Neuronal stem cell (in vitro differentiated cells): ENCODE results near the gene ZBTB40.

Source experiments
- DNase-seq: peaks from one replicate; pipeline ENCODE4 v3.0.0-alpha.2; 2013; ENCODE audit warnings: low spot score
- H2AFZ ChIP-seq: one replicate; pipeline ENCODE4 v1.6.1; 2013; ENCODE audit warnings: mild to moderate bottlenecking, low read length, inconsistent platforms
- H2AK5ac ChIP-seq: 2 replicates; pipeline ENCODE4 v1.6.1; 2013; ENCODE audit warnings: low read depth, mild to moderate bottlenecking, inconsistent platforms, low read length, moderate library complexity, mixed read lengths
- H2BK120ac ChIP-seq: 2 replicates; pipeline ENCODE4 v1.6.1; 2013; ENCODE audit warnings: low read depth, mild to moderate bottlenecking, inconsistent platforms, low read length, moderate library complexity, mixed read lengths
- H2BK12ac ChIP-seq: one replicate; pipeline ENCODE4 v1.6.1; 2013; ENCODE audit warnings: low read length, inconsistent platforms
- H2BK15ac ChIP-seq: 2 replicates; pipeline ENCODE4 v1.6.1; 2013; ENCODE audit warnings: mild to moderate bottlenecking, low read length, inconsistent platforms, mixed read lengths
- H2BK5ac ChIP-seq: one replicate; pipeline ENCODE4 v1.6.1; 2013; ENCODE audit warnings: inconsistent platforms, mild to moderate bottlenecking, low read length, moderate library complexity
- H3K14ac ChIP-seq: one replicate; pipeline ENCODE4 v1.6.1; 2013; ENCODE audit warnings: low read length, inconsistent platforms
- H3K18ac ChIP-seq: 2 replicates; pipeline ENCODE4 v1.6.1; 2013; ENCODE audit warnings: low read length, inconsistent platforms
- H3K23ac ChIP-seq: 2 replicates; pipeline ENCODE4 v1.6.1; 2013; ENCODE audit warnings: low read depth, mild to moderate bottlenecking, mixed read lengths, low read length, inconsistent platforms; ENCODE audit not compliant: poor library complexity
- H3K27ac ChIP-seq: replicated peaks from 3 replicates; pipeline ENCODE4 v1.5.1; 2013; ENCODE audit warnings: low read length, inconsistent platforms
- H3K27me3 ChIP-seq, 3 experiments: 2 replicates each; pipeline ENCODE4 v1.6.1; 2013; ENCODE audit warnings: low read length in 3 of 3, mild to moderate bottlenecking in 2 of 3, inconsistent platforms in 1 of 3, low read depth in 1 of 3, mixed read lengths in 1 of 3, moderate library complexity in 1 of 3; ENCODE audit not compliant: control insufficient read depth in 3 of 3, insufficient read depth in 3 of 3
- H3K36me3 ChIP-seq, 2 donors: replicated peaks in 1 of 2; 2 replicates each; pipeline ENCODE4 v1.6.1; 2013; ENCODE audit warnings: low read length in 2 of 2; ENCODE audit not compliant: control insufficient read depth in 2 of 2, insufficient read depth in 2 of 2
- H3K4ac ChIP-seq: 2 replicates; pipeline ENCODE4 v1.6.1; 2013; ENCODE audit warnings: inconsistent platforms, mild to moderate bottlenecking, low read length, moderate library complexity
- H3K4me1 ChIP-seq, 2 donors: 1 replicate in 1 of 2; 2 replicates in 1 of 2; pipeline ENCODE4 v1.6.1; 2013; ENCODE audit warnings: low read length in 2 of 2, low read depth in 1 of 2; ENCODE audit not compliant: control insufficient read depth in 2 of 2, insufficient read depth in 1 of 2
- H3K4me2 ChIP-seq: one replicate; pipeline ENCODE4 v1.6.1; 2013; ENCODE audit warnings: mild to moderate bottlenecking, low read length, inconsistent platforms; ENCODE audit not compliant: insufficient read depth, poor library complexity, severe bottlenecking
- H3K4me3 ChIP-seq, 2 donors: 2 replicates each; pipeline ENCODE4 v1.5.1; 2013; ENCODE audit warnings: low read length in 2 of 2, mild to moderate bottlenecking in 2 of 2, inconsistent platforms in 1 of 2, moderate library complexity in 1 of 2
- H3K79me1 ChIP-seq: one replicate; pipeline ENCODE4 v1.6.1; 2013; ENCODE audit warnings: low read depth, mild to moderate bottlenecking, inconsistent platforms, low read length, moderate library complexity
- H3K9ac ChIP-seq: one replicate; pipeline ENCODE4 v1.6.1; 2013; ENCODE audit warnings: mild to moderate bottlenecking, low read depth, low read length, inconsistent platforms; ENCODE audit not compliant: poor library complexity
- H3K9me3 ChIP-seq, 2 donors: replicated peaks in 1 of 2; 2 replicates each; pipeline versions ENCODE3 to v1.6.1; 2013; ENCODE audit warnings: low read length in 2 of 2, mild to moderate bottlenecking in 2 of 2, inconsistent platforms in 1 of 2, low read depth in 1 of 2, mixed read lengths in 1 of 2, moderate library complexity in 1 of 2; ENCODE audit not compliant: control insufficient read depth in 2 of 2, insufficient read depth in 1 of 2
- H4K8ac ChIP-seq: one replicate; pipeline ENCODE4 v1.6.1; 2013; ENCODE audit warnings: low read depth, mild to moderate bottlenecking, inconsistent platforms, low read length, moderate library complexity
- H4K91ac ChIP-seq: one replicate; pipeline ENCODE4 v1.6.1; 2013; ENCODE audit warnings: low read length, low read depth, mild to moderate bottlenecking, inconsistent platforms; ENCODE audit not compliant: poor library complexity
- WGBS, 2 donors: extraction: QIAGEN DNeasy Blood & Tissue Kit; methylation state at CpG; one replicate each; pipeline ENCODE4 v1.1.7; 2013; ENCODE audit warnings: missing lambda C conversion rate in 2 of 2, mixed read lengths in 1 of 2; ENCODE audit not compliant: insufficient read length in 2 of 2, insufficient replicate concordance in 1 of 2; ENCODE audit errors: extremely low coverage in 2 of 2; 5-methylcytosine and 5-hydroxymethylcytosine counted together

ZBTB40 gene

GRCh38 chr1:22539510-22540118 is 88.0 kb downstream of the ZBTB40 start:
- Histone ChIP-seq H2BK5ac (no peak overlapping the region), H2AFZ (no peak overlapping the region), H4K91ac (no peak overlapping the region), H3K14ac (no peak overlapping the region), H3K4me3 (no peak overlapping the region), H3K4me1 (no peaks in the 10 kb centered on the region), H2BK12ac (no peak overlapping the region), H3K4me2 (no peak overlapping the region), H4K8ac (no peak overlapping the region), H2BK15ac (no peak overlapping the region), H3K23ac (no peak overlapping the region), H3K9me3 (peaks cover 0 to 1% of the 10 kb centered on the region in 2 donors), H3K4ac (no peak overlapping the region), H3K18ac (no peak overlapping the region), H3K27me3 (peaks cover 0 to 10% (median 0%) of the 10 kb centered on the region in 3 experiments), H2AK5ac (no peak overlapping the region), H3K79me1 (no peaks in the 10 kb centered on the region), H3K9ac (no peak overlapping the region), H2BK120ac (no peak overlapping the region), H3K27ac (no peak overlapping the region), H3K36me3 (no peaks in the 10 kb centered on the region)
- DNase-seq, result no peak
- WGBS, 2 donors, result no CpG with 5 or more reads among the region's 16 CpGs

GRCh38 chr1:22540337-22540736 is 88.7 kb downstream of the ZBTB40 start:
- no peaks in the 10 kb centered on the region for H3K36me3 ChIP-seq
- H3K27ac ChIP-seq, result no peak overlapping the region
- H3K14ac ChIP-seq, result no peak overlapping the region
- no peak overlapping the region for H3K9ac ChIP-seq
- H2BK15ac ChIP-seq, result no peak overlapping the region
- H3K79me1 ChIP-seq, result no peaks in the 10 kb centered on the region
- H2AK5ac ChIP-seq, result no peak overlapping the region
- H4K8ac ChIP-seq, result no peak overlapping the region
- no peak for DNase-seq
- no peak overlapping the region for H2BK12ac ChIP-seq
- peaks cover 0 to 17% (median 0%) of the 10 kb centered on the region in 3 experiments for H3K27me3 ChIP-seq
- WGBS, 2 donors, result no CpG with 5 or more reads among the region's 5 CpGs
- H3K4me1 ChIP-seq, result no peaks in the 10 kb centered on the region
- no peak overlapping the region for H3K23ac ChIP-seq
- peaks cover 0 to 1% of the 10 kb centered on the region in 2 donors for H3K9me3 ChIP-seq
- peak overlapping the region in 1 of 2 donors; percentile 59 for H3K4me3 ChIP-seq
- H2AFZ ChIP-seq, result no peak overlapping the region
- H3K4me2 ChIP-seq, result no peak overlapping the region
- H3K18ac ChIP-seq, result peak overlapping the region; percentile 19
- H4K91ac ChIP-seq, result no peak overlapping the region
- H2BK5ac ChIP-seq, result no peak overlapping the region
- H3K4ac ChIP-seq, result no peak overlapping the region
- H2BK120ac ChIP-seq, result peak overlapping the region; percentile 75

DNA sequence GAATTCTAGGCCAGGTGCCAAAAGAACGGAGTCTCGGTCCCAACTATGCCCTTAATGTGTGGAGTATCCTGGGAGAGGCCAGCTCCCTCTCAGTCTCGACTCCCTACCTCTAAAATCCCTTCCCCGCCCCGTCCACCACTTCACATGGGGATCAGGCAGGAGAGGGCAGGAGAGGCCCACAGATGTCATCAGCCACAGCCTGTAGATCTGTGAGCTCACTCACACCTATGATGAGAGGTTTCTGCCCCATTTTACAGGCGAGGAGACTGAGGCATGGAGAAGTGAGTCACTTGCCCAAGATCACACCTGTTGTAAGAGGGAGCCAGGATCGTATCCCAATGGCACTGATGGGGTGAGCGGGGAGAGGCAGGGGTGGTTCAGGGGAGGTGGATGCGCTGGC is 91.2 kb downstream of the ZBTB40 start:
- no peak overlapping the region for H2BK12ac ChIP-seq
- no peak overlapping the region for H3K14ac ChIP-seq
- no peak overlapping the region for H2BK15ac ChIP-seq
- H4K8ac ChIP-seq, result no peak overlapping the region
- no peaks in the 10 kb centered on the region for H3K4me1 ChIP-seq
- no peaks in the 10 kb centered on the region for H3K36me3 ChIP-seq
- H3K18ac ChIP-seq, result no peak overlapping the region
- no peak overlapping the region for H2AK5ac ChIP-seq
- H3K27ac ChIP-seq, result no peak overlapping the region
- no peak overlapping the region for H3K4ac ChIP-seq
- H3K9me3 ChIP-seq, result peaks cover 0 to 1% of the 10 kb centered on the region in 2 donors
- no peaks in the 10 kb centered on the region for H3K79me1 ChIP-seq
- H3K9ac ChIP-seq, result no peak overlapping the region
- peaks cover 0 to 43% (median 9%) of the 10 kb centered on the region in 3 experiments for H3K27me3 ChIP-seq
- no peak overlapping the region for H2AFZ ChIP-seq
- WGBS, 2 donors, result no CpG with 5 or more reads among the region's 9 CpGs
- H3K4me2 ChIP-seq, result no peak overlapping the region
- no peak overlapping the region for H4K91ac ChIP-seq
- H2BK5ac ChIP-seq, result no peak overlapping the region
- H2BK120ac ChIP-seq, result no peak overlapping the region
- DNase-seq, result no peak
- no peak overlapping the region for H3K4me3 ChIP-seq
- H3K23ac ChIP-seq, result no peak overlapping the region

GRCh38 chr1:22543679-22544078 is 92.0 kb downstream of the ZBTB40 start:
- no peaks in the 10 kb centered on the region for H3K36me3 ChIP-seq
- H3K9me3 ChIP-seq, result peaks cover 0 to 1% of the 10 kb centered on the region in 2 donors
- H3K4me2 ChIP-seq, result no peak overlapping the region
- H3K79me1 ChIP-seq, result no peaks in the 10 kb centered on the region
- H3K4me3 ChIP-seq, result peak overlapping the region in 1 of 2 donors; percentile 30
- no peak overlapping the region for H4K8ac ChIP-seq
- peak overlapping the region; percentile 34 for H3K23ac ChIP-seq
- no peak overlapping the region for H3K4ac ChIP-seq
- no peak overlapping the region for H2BK12ac ChIP-seq
- H2BK120ac ChIP-seq, result no peak overlapping the region
- peak overlapping the region; percentile 83 for H2AK5ac ChIP-seq
- peaks cover 0 to 4% of the 10 kb centered on the region in 2 donors for H3K4me1 ChIP-seq
- H3K27ac ChIP-seq, result no peak overlapping the region
- peaks cover 0 to 51% (median 15%) of the 10 kb centered on the region in 3 experiments for H3K27me3 ChIP-seq
- H2BK15ac ChIP-seq, result no peak overlapping the region
- DNase-seq, result no peak
- H3K14ac ChIP-seq, result peak overlapping the region; percentile 63
- H3K9ac ChIP-seq, result no peak overlapping the region
- no peak overlapping the region for H2BK5ac ChIP-seq
- WGBS, 2 donors, result no CpG with 5 or more reads among the region's 6 CpGs
- H3K18ac ChIP-seq, result peak overlapping the region; percentile 42
- H4K91ac ChIP-seq, result no peak overlapping the region
- no peak overlapping the region for H2AFZ ChIP-seq
